Right lobe of liver (tissue), 6 donors: Measurements from ENCODE around the gene BET1L. TPM values are rescaled to one million over a fixed set of nuclear protein-coding genes. Genes with fewer than 3 reads are reported as not detected.
"Not testable (repeated sequence)": the region's sequence is repeated elsewhere in the genome, so short reads cannot be mapped to it uniquely, and the experiment has no call there.

Experiments
- ATAC-seq, 4 donors: fragments of 200-7000 bp; cut with Tn5 transposase; one replicate each; pipeline ENCODE4 v1.9.1; 2020; ENCODE audit warnings: mild to moderate bottlenecking in 4 of 4, moderate library complexity in 4 of 4
- DNase-seq, 3 donors: peaks; one replicate each; pipeline ENCODE4 v3.0.0-alpha.2; 2020
- H3K27ac ChIP-seq, 3 donors: fragments of 200-600 bp; one replicate each; pipeline ENCODE4 v1.8.0; 2022
- H3K27me3 ChIP-seq, 2 donors: fragments of 200-600 bp; one replicate each; pipeline ENCODE4 v1.8.0; 2022
- H3K36me3 ChIP-seq, 4 donors: fragments of 200-600 bp; sonication (generic) in 1 of 4; one replicate each; pipeline versions ENCODE4 v1.5.1 to v1.8.0; 2017 to 2022; ENCODE audit warnings: control low read depth in 1 of 4
- H3K4me1 ChIP-seq, 4 donors: fragments of 200-600 bp; sonication (generic) in 1 of 4; one replicate each; pipeline versions ENCODE4 v1.5.1 to v1.8.0; 2017 to 2022; ENCODE audit warnings: control low read depth in 1 of 4
- H3K4me3 ChIP-seq, 3 donors: fragments of 200-600 bp; one replicate each; pipeline ENCODE4 v1.8.0; 2022
- H3K9me3 ChIP-seq, 4 donors: fragments of 200-600 bp; sonication (generic) in 1 of 4; one replicate each; pipeline versions ENCODE4 v1.5.1 to v1.8.0; 2017 to 2022; ENCODE audit warnings: control low read depth in 1 of 4
- CTCF ChIP-seq, 4 donors: fragments of 200-600 bp in 3 of 4; fragments of 450-650 bp in 1 of 4; IDR thresholded peaks; one replicate each; pipeline versions ENCODE4 v1.5.1 to v1.8.0; 2016 to 2022; ENCODE audit warnings: antibody characterized with exemption in 4 of 4, mild to moderate bottlenecking in 2 of 4
- POLR2A ChIP-seq: fragments of 450-650 bp; IDR thresholded peaks from one replicate; pipeline ENCODE4 v1.6.1; 2017; ENCODE audit warnings: antibody characterized with exemption, mild to moderate bottlenecking
- WGBS: methylation state at CpG from one replicate; pipeline ENCODE4 v1.1.6; 2018; ENCODE audit warnings: low coverage, low lambda C conversion rate; ENCODE audit not compliant: insufficient coverage; ENCODE audit errors: missing lambda C conversion rate; 5-methylcytosine and 5-hydroxymethylcytosine counted together
- intact Hi-C, 2 donors: fragments of 100-400 bp; cut with DNase I; formaldehyde crosslinking; loops; one replicate each; pipeline versions ENCODE4 v1.11.2 to v1.14.1; 2022
- total RNA-seq, 6 experiments: library from RNA; depleted of rRNA in 2 of 6; stranded (reverse); fragments of >200 nt in 2 of 6; fragmentation: NEBNext Ultra II Directional in 3 of 6; extraction: Animal tissue kit (Norgen Biotek cat#: 25700) in 3 of 6; gene quantifications; one replicate each; pipeline versions ENCODE4 v1.1.0 to v1.2.4, GENCODE V29; 2016 to 2023
- donor health status: DM: no; HTN: yes; CAD: no.
- donor health status: DM: no; HTN: no; CAD: no.
- donor health status: DM: no; HTN: no; CAD: no.
- donor health status: DM: no; HTN: yes; CAD: no.
- donor health status: DM: no; HTN: yes; CAD: no.

Gene BET1L
- total RNA-seq, 6 experiments from 2014 or later: 17.2 to 28.9 (median 24.8) TPM

- ATAC-seq: no peak
- WGBS: 85% methylated on average over 11 of the region's 16 CpGs
These were observed 16.0 kb upstream of the BET1L start for GRCh38 chr11:223026-223789.

GRCh38 chr11:221998-222789 is 15.0 kb upstream of the BET1L start:
- intact Hi-C loops: no loop called here
- H3K27me3 ChIP-seq: no peaks in the 10 kb centered on the region
- TF ChIP-seq POLR2A (no peak), CTCF (IDR thresholded peaks at IDR 0.05) (no peak)
- peaks cover 0 to 4% (median 1%) of the 10 kb centered on the region in 4 donors for H3K36me3 ChIP-seq
- no peak overlapping the region for H3K4me3 ChIP-seq
- 82% methylated on average over 3 of the region's 14 CpGs for WGBS
- H3K27ac ChIP-seq: no peak overlapping the region
- H3K9me3 ChIP-seq: no peaks in the 10 kb centered on the region
- no peaks in the 10 kb centered on the region for H3K4me1 ChIP-seq
- DNase-seq (peak in 1 of 3 donors; percentile 38), ATAC-seq (peak in 1 of 4 donors; percentile 12)

More at GRCh38 chr11:223026-223789, 16.0 kb upstream of the BET1L start:
- no peaks in the 10 kb centered on the region for H3K4me1 ChIP-seq
- intact Hi-C loops: no loop called here
- no peaks in the 10 kb centered on the region for H3K9me3 ChIP-seq
- TF ChIP-seq CTCF (IDR thresholded peaks at IDR 0.05) (no peak), POLR2A (no peak)
- H3K27ac ChIP-seq: no peak overlapping the region
- no peak overlapping the region for H3K4me3 ChIP-seq
- peak in 1 of 3 donors; percentile 39 for DNase-seq
- H3K36me3 ChIP-seq: peaks cover 0 to 4% (median 1%) of the 10 kb centered on the region in 4 donors
- H3K27me3 ChIP-seq: no peaks in the 10 kb centered on the region

GRCh38 chr11:221539-221938 is 14.3 kb upstream of the BET1L start:
- no peaks in the 10 kb centered on the region for H3K9me3 ChIP-seq
- ATAC-seq (no peak), DNase-seq (peak in 1 of 3 donors; percentile 17)
- H3K27ac ChIP-seq: no peak overlapping the region
- H3K4me3 ChIP-seq: no peak overlapping the region
- peaks cover 0 to 4% (median 1%) of the 10 kb centered on the region in 4 donors for H3K36me3 ChIP-seq
- intact Hi-C loops: no loop called here
- TF ChIP-seq POLR2A: no peak
- no peak for TF ChIP-seq CTCF (IDR thresholded peaks at IDR 0.05)
- no peaks in the 10 kb centered on the region for H3K4me1 ChIP-seq
- H3K27me3 ChIP-seq: no peaks in the 10 kb centered on the region
- WGBS: 88% methylated on average over 4 of the region's 7 CpGs

- DNase-seq, H3K36me3 ChIP-seq, H3K27me3 ChIP-seq, H3K4me1 ChIP-seq, H3K27ac ChIP-seq, H3K9me3 ChIP-seq, ATAC-seq, intact Hi-C loops, H3K4me3 ChIP-seq: not testable (repeated sequence)
- 78% methylated on average over 2 of the region's 3 CpGs for WGBS
These were observed 13.5 kb upstream of the BET1L start for GRCh38 chr11:220641-221215.
